Measurements from ENCODE around the gene NDUFS8. TPM values are rescaled to one million over a fixed set of nuclear protein-coding genes. Genes with fewer than 3 reads are reported as not detected.
"Not testable (repeated sequence)": the region's sequence is repeated elsewhere in the genome, so short reads cannot be mapped to it uniquely, and the experiment has no call there.

Gene NDUFS8
- total RNA-seq (100 and 111 TPM in 2 replicates), polyA plus RNA-seq (286 and 287 TPM in 2 replicates)

- TF ChIP-seq EZH2phosphoT487 (IDR thresholded peaks at IDR 0.05; ENCODE audit: low read depth, severe bottlenecking, unreplicated experiment), result no peak
- TF ChIP-seq EZH2 (IDR thresholded peaks at IDR 0.05; ENCODE audit: borderline replicate concordance), result no peak
- TF ChIP-seq CTCF (IDR thresholded peaks at IDR 0.05; ENCODE audit: poor library complexity), result no peak
- WGBS (ENCODE audit: low lambda C conversion rate, missing lambda C conversion rate), result under 1% methylated on average over 50 of the region's 56 CpGs
- no peaks in the 10 kb centered on the region for H3K36me3 ChIP-seq (replicated peaks; ENCODE audit: insufficient read depth, low read depth)
Observed at GRCh38 chr11:68030318-68031143, at the start of gene NDUFS8. NDUFS8 (plus strand) TSS chr11:68030681; CDS start chr11:68032152, 1,471 bp downstream.

GRCh38 chr11:67981226-67981625 lies 49.3 kb upstream of the NDUFS8 start:
- H4K20me1 ChIP-seq (ENCODE audit: insufficient read depth, poor library complexity, severe bottlenecking); H3K27ac ChIP-seq; H3K4me2 ChIP-seq; DNase-seq (ENCODE audit: low spot score); H2AFZ ChIP-seq; H3K79me2 ChIP-seq; H3K27me3 ChIP-seq; H3K4me3 ChIP-seq; H3K9me3 ChIP-seq (ENCODE audit: low read depth); H3K4me1 ChIP-seq (ENCODE audit: insufficient read depth); H3K9me2 ChIP-seq (replicated peaks; ENCODE audit: insufficient read depth); H3K36me3 ChIP-seq (replicated peaks; ENCODE audit: insufficient read depth, low read depth): not testable (repeated sequence)
- 90% methylated on average over 10 of the region's 10 CpGs for WGBS (ENCODE audit: low lambda C conversion rate, missing lambda C conversion rate)

More at GRCh38 chr11:68030318-68031143, at the start of gene NDUFS8:
- H3K79me2 ChIP-seq, result peaks cover 19% of the 10 kb centered on the region
- peak within 1 kb of the TSS; percentile 87 for H2AFZ ChIP-seq
- H3K27ac ChIP-seq, result peak within 1 kb of the TSS; percentile 65
- peaks cover 13% of the 10 kb centered on the region for H3K4me1 ChIP-seq (ENCODE audit: insufficient read depth)
- H3K4me2 ChIP-seq, result peak within 1 kb of the TSS; percentile 95
- DNase-seq (ENCODE audit: low spot score), result peak; percentile 98
- H3K4me3 ChIP-seq, result peak within 1 kb of the TSS; percentile 54
- no peaks in the 10 kb centered on the region for H3K9me2 ChIP-seq (replicated peaks; ENCODE audit: insufficient read depth)
- H3K27me3 ChIP-seq, result no peaks in the 10 kb centered on the region
- H3K9me3 ChIP-seq (ENCODE audit: low read depth), result no peaks in the 10 kb centered on the region
- H4K20me1 ChIP-seq (ENCODE audit: insufficient read depth, poor library complexity, severe bottlenecking), result no peaks in the 10 kb centered on the region

GRCh38 chr11:67982255-67982857 lies 48.1 kb upstream of the NDUFS8 start:
- H3K27ac ChIP-seq; DNase-seq (ENCODE audit: low spot score); H4K20me1 ChIP-seq (ENCODE audit: insufficient read depth, poor library complexity, severe bottlenecking); H3K4me1 ChIP-seq (ENCODE audit: insufficient read depth); H3K79me2 ChIP-seq; H2AFZ ChIP-seq; H3K36me3 ChIP-seq (replicated peaks; ENCODE audit: insufficient read depth, low read depth); H3K27me3 ChIP-seq; H3K9me2 ChIP-seq (replicated peaks; ENCODE audit: insufficient read depth); H3K9me3 ChIP-seq (ENCODE audit: low read depth); H3K4me3 ChIP-seq; H3K4me2 ChIP-seq: not testable (repeated sequence)
- WGBS (ENCODE audit: low lambda C conversion rate, missing lambda C conversion rate), result 86% methylated on average over 17 of the region's 17 CpGs

- H3K4me1 ChIP-seq (ENCODE audit: insufficient read depth), result no peaks in the 10 kb centered on the region
- TF ChIP-seq EZH2phosphoT487 (IDR thresholded peaks at IDR 0.05; ENCODE audit: low read depth, severe bottlenecking, unreplicated experiment) (no peak), CTCF (IDR thresholded peaks at IDR 0.05; ENCODE audit: poor library complexity) (no peak), EZH2 (IDR thresholded peaks at IDR 0.05; ENCODE audit: borderline replicate concordance) (no peak)
- no peak for DNase-seq (ENCODE audit: low spot score)
- H2AFZ ChIP-seq, result no peak overlapping the region
- H3K79me2 ChIP-seq, result no peaks in the 10 kb centered on the region
- no peaks in the 10 kb centered on the region for H4K20me1 ChIP-seq (ENCODE audit: insufficient read depth, poor library complexity, severe bottlenecking)
- no peaks in the 10 kb centered on the region for H3K9me2 ChIP-seq (replicated peaks; ENCODE audit: insufficient read depth)
- 84% methylated on average over 7 of the region's 29 CpGs for WGBS (ENCODE audit: low lambda C conversion rate, missing lambda C conversion rate)
- no peaks in the 10 kb centered on the region for H3K27me3 ChIP-seq
- H3K9me3 ChIP-seq (ENCODE audit: low read depth), result no peaks in the 10 kb centered on the region
- H3K36me3 ChIP-seq (replicated peaks; ENCODE audit: insufficient read depth, low read depth), result no peaks in the 10 kb centered on the region
- no peak overlapping the region for H3K4me3 ChIP-seq
- H3K27ac ChIP-seq, result no peak overlapping the region
- no peak overlapping the region for H3K4me2 ChIP-seq
Observed at GRCh38 chr11:67983951-67984350, 46.5 kb upstream of the NDUFS8 start.

- H2AFZ ChIP-seq; H3K4me2 ChIP-seq; H3K27ac ChIP-seq; H3K9me3 ChIP-seq (ENCODE audit: low read depth); H3K4me1 ChIP-seq (ENCODE audit: insufficient read depth); H3K36me3 ChIP-seq (replicated peaks; ENCODE audit: insufficient read depth, low read depth); H3K9me2 ChIP-seq (replicated peaks; ENCODE audit: insufficient read depth); DNase-seq (ENCODE audit: low spot score); H3K27me3 ChIP-seq; H3K4me3 ChIP-seq; H3K79me2 ChIP-seq; H4K20me1 ChIP-seq (ENCODE audit: insufficient read depth, poor library complexity, severe bottlenecking): not testable (repeated sequence)
- 89% methylated on average over 6 of the region's 6 CpGs for WGBS (ENCODE audit: low lambda C conversion rate, missing lambda C conversion rate)
Observed at GRCh38 chr11:67985302-67985701, 45.2 kb upstream of the NDUFS8 start.

- H4K20me1 ChIP-seq (ENCODE audit: insufficient read depth, poor library complexity, severe bottlenecking); H3K27ac ChIP-seq; H3K79me2 ChIP-seq; H3K4me1 ChIP-seq (ENCODE audit: insufficient read depth); H3K9me3 ChIP-seq (ENCODE audit: low read depth); H2AFZ ChIP-seq; H3K9me2 ChIP-seq (replicated peaks; ENCODE audit: insufficient read depth); H3K36me3 ChIP-seq (replicated peaks; ENCODE audit: insufficient read depth, low read depth); H3K27me3 ChIP-seq; H3K4me3 ChIP-seq: not testable (repeated sequence)
- WGBS (ENCODE audit: low lambda C conversion rate, missing lambda C conversion rate), result 22% methylated on average over 40 of the region's 58 CpGs
- H3K4me2 ChIP-seq, result peak overlapping the region; percentile 66
- peak; percentile 51 for DNase-seq (ENCODE audit: low spot score)
Observed at GRCh38 chr11:67990546-67991346, 39.7 kb upstream of the NDUFS8 start.
